GM18507 (cell line): Measurements from ENCODE around the gene E2F3.
"Not testable (repeated sequence)": the region's sequence is repeated elsewhere in the genome, so short reads cannot be mapped to it uniquely, and the experiment has no call there.

Experiments used
- DNase-seq: peaks from one replicate; pipeline ENCODE4 v3.0.0; 2011; ENCODE audit warnings: low read depth; ENCODE audit not compliant: insufficient read length; ENCODE audit errors: extremely low spot score
- FAIRE-seq: peaks from 2 replicates; lab custom pipeline; 2011; peaks lifted over from hg19 to GRCh38; lab: Jason Lieb, UNC

Gene E2F3

GRCh38 chr6:20458027-20458894 lies 56.6 kb downstream of the E2F3 start:
- no peak for FAIRE-seq
- no peak for DNase-seq

GRCh38 chr6:20459682-20460081 lies 58.0 kb downstream of the E2F3 start:
- FAIRE-seq, result no peak

GRCh38 chr6:20461576-20461975 lies 59.9 kb downstream of the E2F3 start:
- FAIRE-seq (no peak), DNase-seq (no peak)

More at GRCh38 chr6:20459682-20460081, 58.0 kb downstream of the E2F3 start:
- no peak for DNase-seq

- DNase-seq (no peak), FAIRE-seq (peak; percentile 80)
These were observed 61.7 kb downstream of the E2F3 start for GRCh38 chr6:20463396-20463795.

GRCh38 chr6:20464041-20464440 lies 62.4 kb downstream of the E2F3 start:
- FAIRE-seq (no peak), DNase-seq (no peak)

GRCh38 chr6:20464847-20465246 lies 63.2 kb downstream of the E2F3 start:
- no peak for DNase-seq
- no peak for FAIRE-seq

- FAIRE-seq, DNase-seq: not testable (repeated sequence)
These were observed 63.9 kb downstream of the E2F3 start for GRCh38 chr6:20465616-20466015.

GRCh38 chr6:20467437-20467836 lies 65.8 kb downstream of the E2F3 start:
- DNase-seq, result no peak
- peak; percentile 63 for FAIRE-seq

- FAIRE-seq (peak; percentile 18), DNase-seq (no peak)
These were observed 66.5 kb downstream of the E2F3 start for GRCh38 chr6:20468209-20468608.

- no peak for FAIRE-seq
- no peak for DNase-seq
These were observed 71.1 kb downstream of the E2F3 start for GRCh38 chr6:20472748-20473147.

GRCh38 chr6:20473518-20473917 lies 71.8 kb downstream of the E2F3 start:
- FAIRE-seq, result no peak
- DNase-seq, result no peak

- FAIRE-seq, result no peak
- DNase-seq, result no peak
These were observed 73.3 kb downstream of the E2F3 start for GRCh38 chr6:20474874-20475542.

GRCh38 chr6:20476501-20477043 lies 74.9 kb downstream of the E2F3 start:
- no peak for DNase-seq

GRCh38 chr6:20477485-20477884 lies 75.8 kb downstream of the E2F3 start:
- FAIRE-seq, result no peak

More at GRCh38 chr6:20476501-20477043, 74.9 kb downstream of the E2F3 start:
- no peak for FAIRE-seq

GRCh38 chr6:20479060-20479459 lies 77.4 kb downstream of the E2F3 start:
- FAIRE-seq (no peak), DNase-seq (no peak)

More at GRCh38 chr6:20477485-20477884, 75.8 kb downstream of the E2F3 start:
- DNase-seq, result no peak

GRCh38 chr6:20479526-20479925 lies 77.8 kb downstream of the E2F3 start:
- FAIRE-seq, result no peak
- no peak for DNase-seq

- DNase-seq (no peak), FAIRE-seq (no peak)
These were observed 79.6 kb downstream of the E2F3 start for GRCh38 chr6:20481281-20481680.

GRCh38 chr6:20483887-20484497 lies 82.3 kb downstream of the E2F3 start:
- FAIRE-seq (no peak), DNase-seq (no peak)

- FAIRE-seq (no peak), DNase-seq (no peak)
These were observed 85.0 kb downstream of the E2F3 start for GRCh38 chr6:20486641-20487040.
